Measurements from ENCODE around the gene WNT3A. TPM values are rescaled to one million over a fixed set of nuclear protein-coding genes. Genes with fewer than 3 reads are reported as not detected.

The WNT3A gene
- total and polyA plus RNA-seq, 2 donors = 0.02 TPM; not detected in 1

- Histone ChIP-seq H3K9me3 (ENCODE audit: control insufficient read depth in 2 of 2, insufficient read depth in 1 of 2, low read length in 1 of 2) (peaks cover 0 to 2% of the 10 kb centered on the region in 2 donors), H3K36me3 (ENCODE audit: control insufficient read depth in 2 of 2, insufficient read depth in 2 of 2, low read length in 1 of 2) (no peaks in the 10 kb centered on the region), H3K4me1 (ENCODE audit: control insufficient read depth in 2 of 2, insufficient read depth in 2 of 2, low read length in 2 of 2) (no peaks in the 10 kb centered on the region), H3K27ac (ENCODE audit: low read depth in 1 of 2, low read length in 1 of 2) (no peak overlapping the region), H3K27me3 (ENCODE audit: control insufficient read depth in 2 of 2, insufficient read depth in 1 of 2, low read length in 1 of 2) (peaks cover 0 to 32% of the 10 kb centered on the region in 2 donors), H3K4me3 (ENCODE audit: low read length in 2 of 2) (no peak overlapping the region)
- no peak for DNase-seq (ENCODE audit: low read depth in 6 of 9, low spot score in 9 of 9)
- WGBS = 88% methylated on average over 6 of the region's 6 CpGs
These were observed 8.3 kb upstream of the WNT3A start for GRCh38 chr1:227998374-227999055.

DNA sequence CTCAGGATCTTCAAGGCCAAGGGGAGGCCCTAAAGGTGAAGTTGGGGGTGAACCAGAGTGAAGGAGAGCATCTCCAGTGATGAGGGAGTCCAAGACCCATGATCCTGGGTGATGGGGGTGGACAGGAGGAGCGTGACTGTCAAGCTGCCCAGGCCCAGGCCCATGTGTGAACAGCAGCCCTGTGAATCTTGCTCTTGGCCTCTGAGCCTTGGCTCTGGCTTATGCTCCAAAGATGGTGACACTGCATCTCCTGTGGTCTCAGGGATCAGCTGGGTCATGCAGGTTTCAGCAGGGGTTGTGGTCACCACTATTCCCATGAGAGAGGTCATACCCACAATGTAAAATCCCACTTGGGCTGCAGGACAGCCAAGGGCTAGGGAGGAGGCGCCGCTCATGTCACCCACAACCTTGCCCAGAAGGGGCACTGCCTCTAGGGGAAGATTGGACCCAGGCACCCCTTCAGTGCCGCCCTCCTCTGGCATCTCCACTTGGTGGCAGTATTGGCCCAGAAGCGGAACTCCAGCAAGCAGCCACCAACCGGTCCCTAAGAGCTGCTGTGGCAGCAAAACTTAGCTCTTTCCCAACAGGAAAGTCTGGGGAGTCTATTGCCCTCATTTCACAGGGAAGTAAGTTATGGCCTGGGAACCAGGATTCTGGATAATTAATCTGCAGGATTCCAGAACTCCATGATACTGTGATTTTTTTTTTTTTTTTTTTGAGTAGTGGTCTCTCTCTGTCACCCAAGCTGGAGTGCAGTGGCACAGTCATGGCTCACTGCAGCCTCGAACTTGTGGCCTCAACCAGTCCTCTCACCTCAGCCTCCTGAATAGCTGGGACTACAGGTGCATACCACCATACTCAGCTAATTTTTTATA is 7.5 kb upstream of the WNT3A start:
- H3K27me3 ChIP-seq (ENCODE audit: control insufficient read depth in 2 of 2, insufficient read depth in 1 of 2, low read length in 1 of 2) = peaks cover 0 to 40% of the 10 kb centered on the region in 2 donors
- peak; percentile 22 to 78 (median 41) for DNase-seq (ENCODE audit: low read depth in 6 of 9, low spot score in 9 of 9)
- no peaks in the 10 kb centered on the region for H3K4me1 ChIP-seq (ENCODE audit: control insufficient read depth in 2 of 2, insufficient read depth in 2 of 2, low read length in 2 of 2)
- H3K4me3 ChIP-seq (ENCODE audit: low read length in 2 of 2) = no peak overlapping the region
- peaks cover 0 to 2% of the 10 kb centered on the region in 2 donors for H3K9me3 ChIP-seq (ENCODE audit: control insufficient read depth in 2 of 2, insufficient read depth in 1 of 2, low read length in 1 of 2)
- no peaks in the 10 kb centered on the region for H3K36me3 ChIP-seq (ENCODE audit: control insufficient read depth in 2 of 2, insufficient read depth in 2 of 2, low read length in 1 of 2)
- 23% methylated on average over 7 of the region's 7 CpGs for WGBS
- H3K27ac ChIP-seq (ENCODE audit: low read depth in 1 of 2, low read length in 1 of 2) = no peak overlapping the region

DNA sequence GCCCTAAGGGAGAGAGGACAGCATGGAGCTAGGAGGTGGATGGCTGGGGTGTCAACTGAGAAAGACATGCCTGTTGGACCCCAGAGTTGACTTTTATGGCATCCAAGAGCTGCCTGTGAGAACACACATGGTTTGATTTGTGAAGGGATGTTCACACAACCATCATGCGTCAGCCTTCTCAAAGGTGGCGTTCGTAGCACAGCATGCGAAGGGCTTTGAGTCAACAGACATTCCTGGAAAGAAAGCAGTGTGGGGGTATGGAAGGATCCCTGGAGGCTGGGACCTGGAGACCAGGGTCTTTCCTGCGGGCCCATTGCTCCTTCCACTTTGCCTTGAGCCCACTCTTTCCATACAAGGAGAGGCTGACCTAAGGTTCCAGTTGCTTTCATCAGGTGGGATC is 6.4 kb upstream of the WNT3A start:
- no peak overlapping the region for H3K4me3 ChIP-seq (ENCODE audit: low read length in 2 of 2)
- no peak for DNase-seq (ENCODE audit: low read depth in 6 of 9, low spot score in 9 of 9)
- peaks cover 0 to 2% of the 10 kb centered on the region in 2 donors for H3K9me3 ChIP-seq (ENCODE audit: control insufficient read depth in 2 of 2, insufficient read depth in 1 of 2, low read length in 1 of 2)
- no peak overlapping the region for H3K27ac ChIP-seq (ENCODE audit: low read depth in 1 of 2, low read length in 1 of 2)
- H3K27me3 ChIP-seq (ENCODE audit: control insufficient read depth in 2 of 2, insufficient read depth in 1 of 2, low read length in 1 of 2) = peaks cover 6 to 51% of the 10 kb centered on the region in 2 donors
- 95% methylated on average over 5 of the region's 5 CpGs for WGBS
- no peaks in the 10 kb centered on the region for H3K4me1 ChIP-seq (ENCODE audit: control insufficient read depth in 2 of 2, insufficient read depth in 2 of 2, low read length in 2 of 2)
- no peaks in the 10 kb centered on the region for H3K36me3 ChIP-seq (ENCODE audit: control insufficient read depth in 2 of 2, insufficient read depth in 2 of 2, low read length in 1 of 2)

DNA sequence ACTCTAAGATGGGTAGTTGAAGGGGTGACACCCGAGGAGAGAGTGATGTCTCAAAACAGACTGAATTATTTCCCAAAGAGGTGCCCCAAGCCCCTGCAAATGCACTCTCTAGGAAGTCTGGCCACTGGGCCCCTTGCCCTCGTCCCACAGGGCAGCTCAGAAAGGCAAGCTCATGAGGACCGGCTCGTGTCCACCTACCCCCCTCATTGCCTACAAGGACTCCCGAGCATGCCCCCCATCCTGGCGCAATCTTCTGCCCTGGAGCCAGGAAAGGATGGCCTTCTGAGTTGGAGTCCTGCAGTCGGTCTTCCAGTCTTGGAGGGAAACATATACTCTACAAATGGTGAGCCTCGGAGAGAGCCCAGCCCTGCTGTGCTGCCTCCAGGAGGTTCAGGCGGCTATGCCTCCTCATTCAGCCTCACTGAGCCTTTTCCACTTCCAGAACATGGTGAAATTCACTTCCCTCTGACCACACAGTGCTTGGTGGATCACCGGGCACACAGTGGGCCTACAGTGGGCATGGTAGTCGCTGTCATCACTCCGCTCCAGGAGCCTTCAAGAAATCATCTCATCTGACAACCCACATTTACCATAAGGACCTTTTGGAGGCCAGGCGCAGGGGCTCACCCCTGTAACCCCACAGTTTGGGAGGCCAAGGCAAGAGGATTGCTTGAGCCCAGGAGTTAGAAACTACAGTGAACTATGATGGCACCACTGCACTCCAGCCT is 5.8 kb upstream of the WNT3A start:
- Histone ChIP-seq H3K27ac (ENCODE audit: low read depth in 1 of 2, low read length in 1 of 2) (no peak overlapping the region), H3K4me3 (ENCODE audit: low read length in 2 of 2) (no peak overlapping the region), H3K27me3 (ENCODE audit: control insufficient read depth in 2 of 2, insufficient read depth in 1 of 2, low read length in 1 of 2) (peaks cover 11 to 57% of the 10 kb centered on the region in 2 donors), H3K4me1 (ENCODE audit: control insufficient read depth in 2 of 2, insufficient read depth in 2 of 2, low read length in 2 of 2) (no peaks in the 10 kb centered on the region), H3K9me3 (ENCODE audit: control insufficient read depth in 2 of 2, insufficient read depth in 1 of 2, low read length in 1 of 2) (peaks cover 2 to 4% of the 10 kb centered on the region in 2 donors), H3K36me3 (ENCODE audit: control insufficient read depth in 2 of 2, insufficient read depth in 2 of 2, low read length in 1 of 2) (no peaks in the 10 kb centered on the region)
- no peak for DNase-seq (ENCODE audit: low read depth in 6 of 9, low spot score in 9 of 9)
- 92% methylated on average over 13 of the region's 13 CpGs for WGBS

GRCh38 chr1:228001738-228002535 is 4.9 kb upstream of the WNT3A start:
- no peak overlapping the region for H3K27ac ChIP-seq (ENCODE audit: low read depth in 1 of 2, low read length in 1 of 2)
- H3K36me3 ChIP-seq (ENCODE audit: control insufficient read depth in 2 of 2, insufficient read depth in 2 of 2, low read length in 1 of 2) = no peaks in the 10 kb centered on the region
- peaks cover 0 to 5% of the 10 kb centered on the region in 2 donors for H3K9me3 ChIP-seq (ENCODE audit: control insufficient read depth in 2 of 2, insufficient read depth in 1 of 2, low read length in 1 of 2)
- WGBS = 86% methylated on average over 15 of the region's 15 CpGs
- peaks cover 21 to 63% of the 10 kb centered on the region in 2 donors for H3K27me3 ChIP-seq (ENCODE audit: control insufficient read depth in 2 of 2, insufficient read depth in 1 of 2, low read length in 1 of 2)
- no peak for DNase-seq (ENCODE audit: low read depth in 6 of 9, low spot score in 9 of 9)
- no peaks in the 10 kb centered on the region for H3K4me1 ChIP-seq (ENCODE audit: control insufficient read depth in 2 of 2, insufficient read depth in 2 of 2, low read length in 2 of 2)
- H3K4me3 ChIP-seq (ENCODE audit: low read length in 2 of 2) = no peak overlapping the region

- Histone ChIP-seq H3K27ac (ENCODE audit: low read depth in 1 of 2, low read length in 1 of 2) (no peak overlapping the region), H3K9me3 (ENCODE audit: control insufficient read depth in 2 of 2, insufficient read depth in 1 of 2, low read length in 1 of 2) (peaks cover 0 to 5% of the 10 kb centered on the region in 2 donors), H3K27me3 (ENCODE audit: control insufficient read depth in 2 of 2, insufficient read depth in 1 of 2, low read length in 1 of 2) (peaks cover 29 to 71% of the 10 kb centered on the region in 2 donors), H3K4me1 (ENCODE audit: control insufficient read depth in 2 of 2, insufficient read depth in 2 of 2, low read length in 2 of 2) (no peaks in the 10 kb centered on the region), H3K4me3 (ENCODE audit: low read length in 2 of 2) (no peak overlapping the region), H3K36me3 (ENCODE audit: control insufficient read depth in 2 of 2, insufficient read depth in 2 of 2, low read length in 1 of 2) (no peaks in the 10 kb centered on the region)
- no peak for DNase-seq (ENCODE audit: low read depth in 6 of 9, low spot score in 9 of 9)
- WGBS = 95% methylated on average over 3 of the region's 3 CpGs
These were observed 4.0 kb upstream of the WNT3A start for GRCh38 chr1:228002792-228003191.

DNA sequence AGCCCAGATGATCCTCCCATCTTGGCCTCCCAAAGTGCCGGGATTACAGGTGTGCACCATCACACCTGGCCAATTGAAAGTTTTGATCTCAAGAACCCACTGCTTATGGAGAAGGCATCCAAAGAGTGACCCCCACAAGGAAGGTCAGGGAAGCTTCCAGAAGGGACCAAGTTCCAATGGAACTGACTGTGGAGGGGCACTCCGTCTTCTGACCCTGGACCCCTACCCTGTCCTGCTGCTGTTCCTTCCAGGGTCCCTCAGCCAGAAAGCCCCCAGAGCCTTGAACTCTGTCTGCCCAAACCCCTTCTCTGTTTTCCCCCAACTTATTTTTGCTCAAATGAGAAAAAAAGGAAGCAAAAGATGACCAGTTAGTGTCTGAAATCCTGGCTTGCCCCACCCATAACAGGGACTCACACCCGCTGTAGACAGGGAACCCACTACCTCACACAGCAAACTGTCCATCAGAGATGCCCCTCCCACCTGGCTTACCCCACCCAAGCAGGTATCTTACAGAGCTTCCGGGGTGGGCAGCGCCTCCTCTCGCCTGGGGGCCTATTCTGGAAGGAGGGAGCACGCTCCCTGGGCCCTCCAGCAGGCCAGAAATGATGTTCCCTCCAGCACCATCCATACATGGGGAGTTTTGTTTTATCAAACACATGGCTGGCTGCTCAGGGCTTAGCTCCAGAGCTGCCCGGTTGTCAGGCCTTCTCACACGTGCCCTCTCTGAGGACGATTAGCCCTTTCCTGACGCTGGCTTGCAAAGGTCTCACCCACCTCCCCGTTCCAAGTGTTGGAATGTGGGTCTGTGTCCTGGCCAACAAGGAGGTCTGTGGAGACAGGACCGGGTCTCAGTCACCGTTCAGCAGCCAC is 3.1 kb upstream of the WNT3A start:
- DNase-seq (ENCODE audit: low read depth in 6 of 9, low spot score in 9 of 9) = no peak
- WGBS = 56% methylated on average over 14 of the region's 14 CpGs

More for the DNA sequence above, 3.1 kb upstream of the WNT3A start:
- peaks cover 38 to 78% of the 10 kb centered on the region in 2 donors for H3K27me3 ChIP-seq (ENCODE audit: control insufficient read depth in 2 of 2, insufficient read depth in 1 of 2, low read length in 1 of 2)
- H3K36me3 ChIP-seq (ENCODE audit: control insufficient read depth in 2 of 2, insufficient read depth in 2 of 2, low read length in 1 of 2) = no peaks in the 10 kb centered on the region
- peaks cover 0 to 5% of the 10 kb centered on the region in 2 donors for H3K9me3 ChIP-seq (ENCODE audit: control insufficient read depth in 2 of 2, insufficient read depth in 1 of 2, low read length in 1 of 2)
- H3K27ac ChIP-seq (ENCODE audit: low read depth in 1 of 2, low read length in 1 of 2) = no peak overlapping the region
- H3K4me3 ChIP-seq (ENCODE audit: low read length in 2 of 2) = no peak overlapping the region
- H3K4me1 ChIP-seq (ENCODE audit: control insufficient read depth in 2 of 2, insufficient read depth in 2 of 2, low read length in 2 of 2) = no peaks in the 10 kb centered on the region
